ENCODE results near the gene SCART1. TPM values are rescaled to one million over a fixed set of nuclear protein-coding genes. Genes with fewer than 3 reads are reported as not detected.
"Not testable (repeated sequence)": the region's sequence is repeated elsewhere in the genome, so short reads cannot be mapped to it uniquely, and the experiment has no call there.

The SCART1 gene
- total RNA-seq, 1 donor from 2014 or later: 1.3 TPM

DNA sequence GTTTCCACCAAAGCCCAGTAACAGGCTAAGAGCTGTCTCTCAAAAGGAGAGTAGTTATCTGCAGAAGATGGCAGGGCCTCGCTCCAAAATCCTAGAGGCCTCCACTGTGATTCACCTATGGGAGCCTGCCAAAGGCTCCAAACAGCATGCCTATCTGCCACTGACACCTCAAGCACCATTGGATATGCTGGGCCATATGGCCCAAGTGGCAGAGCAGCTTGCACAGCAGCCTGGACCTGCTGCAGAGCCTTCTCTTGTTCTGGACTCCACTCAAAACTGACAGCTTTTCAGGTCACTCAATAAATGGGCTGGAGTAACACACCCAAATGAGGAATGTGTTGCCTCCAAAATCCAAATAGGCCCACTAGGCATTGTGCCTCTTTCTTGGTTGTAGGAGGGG lies 45.4 kb downstream of the SCART1 start:
- H3K27me3 Mint-ChIP-seq (ENCODE audit: low read depth); DNase-seq (ENCODE audit: low spot score); H3K9me3 Mint-ChIP-seq; H3K4me3 Mint-ChIP-seq (ENCODE audit: low read depth); intact Hi-C loops (cut with micrococcal nuclease); H3K27ac Mint-ChIP-seq; H3K36me3 Mint-ChIP-seq (ENCODE audit: low read depth); H3K4me1 Mint-ChIP-seq (ENCODE audit: low read depth): not testable (repeated sequence)

DNA sequence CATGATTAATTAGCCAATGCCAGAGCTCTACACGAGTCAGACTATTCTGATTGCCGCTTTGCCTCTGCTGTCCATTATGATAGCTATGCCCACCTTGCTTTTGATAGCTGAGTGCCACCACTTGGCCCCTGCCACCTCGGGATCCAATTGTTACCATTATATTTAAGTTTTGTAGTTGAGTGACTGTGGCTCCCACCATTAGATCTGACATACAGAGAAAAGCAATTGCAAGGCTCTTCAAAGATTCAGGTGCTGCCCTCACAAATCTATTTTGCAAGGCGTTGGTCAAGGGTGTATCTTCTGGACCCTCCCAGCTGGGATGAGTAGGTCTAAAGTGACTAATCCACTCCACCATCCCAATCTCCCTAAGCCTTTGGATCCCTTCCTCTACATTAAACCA lies 47.2 kb downstream of the SCART1 start:
- H3K27me3 Mint-ChIP-seq (ENCODE audit: low read depth); H3K27ac Mint-ChIP-seq; H3K36me3 Mint-ChIP-seq (ENCODE audit: low read depth); DNase-seq (ENCODE audit: low spot score); H3K4me1 Mint-ChIP-seq (ENCODE audit: low read depth); H3K9me3 Mint-ChIP-seq; H3K4me3 Mint-ChIP-seq (ENCODE audit: low read depth); intact Hi-C loops (cut with micrococcal nuclease): not testable (repeated sequence)

DNA sequence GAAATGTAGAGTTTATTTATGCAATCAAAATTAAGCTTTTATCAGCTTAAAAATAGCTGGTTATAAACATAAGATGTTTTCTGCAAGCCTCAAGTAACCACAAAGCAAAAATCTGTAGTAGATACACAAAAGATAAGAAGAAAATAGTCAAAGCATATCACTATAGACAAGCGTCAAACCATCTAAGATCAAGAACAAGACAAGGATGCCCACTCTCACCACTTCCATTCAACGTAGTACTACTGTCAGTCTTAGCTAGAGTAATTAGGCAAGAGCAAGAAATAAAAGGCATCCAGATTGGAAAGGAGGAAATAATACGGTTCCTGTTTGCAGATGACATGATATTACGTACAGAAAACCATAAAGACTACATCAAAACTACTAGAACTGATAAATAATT lies 56.0 kb downstream of the SCART1 start:
- intact Hi-C loops (cut with micrococcal nuclease): no loop called here
- no peak overlapping the region for H3K27ac Mint-ChIP-seq
- peaks cover 44% of the 10 kb centered on the region for H3K27me3 Mint-ChIP-seq (ENCODE audit: low read depth)
- no peaks in the 10 kb centered on the region for H3K4me1 Mint-ChIP-seq (ENCODE audit: low read depth)
- peaks cover 8% of the 10 kb centered on the region for H3K9me3 Mint-ChIP-seq
- DNase-seq (ENCODE audit: low spot score): no peak
- no peak overlapping the region for H3K4me3 Mint-ChIP-seq (ENCODE audit: low read depth)
- no peaks in the 10 kb centered on the region for H3K36me3 Mint-ChIP-seq (ENCODE audit: low read depth)

DNA sequence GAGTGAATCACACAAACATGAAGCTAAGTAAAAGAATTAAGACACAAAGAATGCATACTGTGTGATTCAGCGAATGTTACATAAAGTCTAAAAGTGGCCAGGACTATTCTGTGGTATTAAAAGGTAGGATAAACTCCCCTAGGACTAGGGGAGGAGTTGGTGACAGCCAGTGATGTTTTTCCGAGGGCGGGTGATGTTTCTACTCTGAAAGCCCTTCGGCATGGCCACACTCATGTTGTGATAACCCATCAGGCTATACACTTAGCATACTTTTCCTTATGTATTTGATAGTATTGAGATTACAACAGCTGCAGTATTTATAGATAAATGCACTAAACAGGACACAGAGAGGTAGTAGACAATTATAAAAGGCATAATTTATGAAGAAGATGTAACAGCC lies 57.7 kb downstream of the SCART1 start:
- H3K9me3 Mint-ChIP-seq: peaks cover 8% of the 10 kb centered on the region
- no peak overlapping the region for H3K27ac Mint-ChIP-seq
- peaks cover 42% of the 10 kb centered on the region for H3K27me3 Mint-ChIP-seq (ENCODE audit: low read depth)
- no peak overlapping the region for H3K4me3 Mint-ChIP-seq (ENCODE audit: low read depth)
- no peak for DNase-seq (ENCODE audit: low spot score)
- no peaks in the 10 kb centered on the region for H3K36me3 Mint-ChIP-seq (ENCODE audit: low read depth)
- H3K4me1 Mint-ChIP-seq (ENCODE audit: low read depth): no peaks in the 10 kb centered on the region
- intact Hi-C loops (cut with micrococcal nuclease): no loop called here

DNA sequence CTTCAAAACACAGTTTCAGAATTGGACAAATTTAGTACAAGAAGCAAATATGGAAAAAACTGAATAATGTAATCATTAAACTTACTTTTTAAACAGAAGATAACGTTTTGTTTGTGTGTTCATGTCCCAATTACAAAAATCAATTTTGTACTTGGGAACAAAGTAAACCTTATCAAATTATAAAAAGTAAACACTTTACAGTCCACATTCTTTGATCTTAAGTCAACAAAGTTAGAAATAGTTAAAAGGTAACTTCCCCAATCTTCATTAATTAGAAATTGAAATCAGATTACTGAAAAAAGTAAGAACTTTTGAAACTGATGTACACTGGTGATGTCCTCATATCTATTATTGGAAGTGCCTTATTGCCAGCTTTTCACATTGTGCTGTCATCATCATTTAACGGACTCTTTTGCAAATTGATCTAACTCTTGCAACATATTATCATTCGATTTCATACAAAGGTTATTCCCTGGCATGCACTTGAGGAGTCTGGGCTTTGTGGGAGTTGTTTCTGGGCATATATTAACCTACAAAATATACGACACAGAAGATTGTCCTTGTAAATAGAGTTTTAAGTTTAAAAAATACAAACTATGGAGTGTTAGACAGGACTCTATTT lies 58.3 kb downstream of the SCART1 start:
- Mint-ChIP-seq H3K9me3 (peaks cover 8% of the 10 kb centered on the region), H3K4me1 (ENCODE audit: low read depth) (no peaks in the 10 kb centered on the region), H3K4me3 (ENCODE audit: low read depth) (no peak overlapping the region), H3K27ac (no peak overlapping the region), H3K36me3 (ENCODE audit: low read depth) (no peaks in the 10 kb centered on the region), H3K27me3 (ENCODE audit: low read depth) (peaks cover 46% of the 10 kb centered on the region)
- intact Hi-C loops (cut with micrococcal nuclease): no loop called here
- no peak for DNase-seq (ENCODE audit: low spot score)

DNA sequence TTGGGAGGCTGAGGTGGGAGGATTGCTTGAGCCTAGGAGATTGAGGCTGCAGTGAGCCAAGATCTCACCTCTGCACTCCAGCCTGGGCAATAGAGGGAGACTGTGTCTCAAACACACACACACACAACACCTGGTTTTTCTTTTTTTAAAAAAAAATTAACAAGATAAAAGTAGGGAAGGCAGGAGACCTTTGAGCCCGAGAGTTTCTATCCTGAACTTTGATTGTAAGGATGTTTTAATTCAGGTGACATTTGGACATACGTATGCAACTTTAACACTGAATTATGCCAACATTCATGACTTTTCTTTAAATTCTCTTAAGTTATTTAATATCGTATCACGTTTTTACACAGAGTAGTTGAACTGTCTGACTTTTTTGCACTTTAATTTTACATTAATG lies 61.7 kb downstream of the SCART1 start:
- Mint-ChIP-seq H3K36me3 (ENCODE audit: low read depth) (no peaks in the 10 kb centered on the region), H3K9me3 (no peaks in the 10 kb centered on the region), H3K4me1 (ENCODE audit: low read depth) (peaks cover 9% of the 10 kb centered on the region), H3K4me3 (ENCODE audit: low read depth) (no peak overlapping the region), H3K27me3 (ENCODE audit: low read depth) (peaks cover 43% of the 10 kb centered on the region), H3K27ac (no peak overlapping the region)
- intact Hi-C loops (cut with micrococcal nuclease): no loop called here
- no peak for DNase-seq (ENCODE audit: low spot score)

DNA sequence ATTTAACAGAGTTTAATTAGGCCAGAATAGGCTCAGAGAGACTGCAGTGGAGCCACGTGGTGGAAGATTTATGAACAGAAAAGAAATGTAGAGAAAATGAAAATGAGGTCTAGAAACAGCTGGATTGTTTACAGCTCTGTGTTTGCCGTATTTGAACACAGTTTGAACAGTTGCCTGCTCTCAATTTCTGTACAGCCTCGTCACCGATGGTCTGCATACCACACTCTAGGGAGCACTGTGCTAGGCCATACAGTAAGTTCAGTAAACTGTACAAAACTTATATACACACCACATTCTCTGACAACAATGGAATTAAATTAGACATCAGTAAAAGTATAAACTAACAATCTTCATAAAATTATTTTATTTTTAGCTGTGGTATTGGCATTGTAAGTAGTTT lies 62.3 kb downstream of the SCART1 start:
- no peak for DNase-seq (ENCODE audit: low spot score)
- intact Hi-C loops (cut with micrococcal nuclease): no loop called here
- no peak overlapping the region for H3K4me3 Mint-ChIP-seq (ENCODE audit: low read depth)
- no peaks in the 10 kb centered on the region for H3K9me3 Mint-ChIP-seq
- H3K36me3 Mint-ChIP-seq (ENCODE audit: low read depth): no peaks in the 10 kb centered on the region
- peaks cover 43% of the 10 kb centered on the region for H3K27me3 Mint-ChIP-seq (ENCODE audit: low read depth)
- no peak overlapping the region for H3K27ac Mint-ChIP-seq
- H3K4me1 Mint-ChIP-seq (ENCODE audit: low read depth): peaks cover 14% of the 10 kb centered on the region

DNA sequence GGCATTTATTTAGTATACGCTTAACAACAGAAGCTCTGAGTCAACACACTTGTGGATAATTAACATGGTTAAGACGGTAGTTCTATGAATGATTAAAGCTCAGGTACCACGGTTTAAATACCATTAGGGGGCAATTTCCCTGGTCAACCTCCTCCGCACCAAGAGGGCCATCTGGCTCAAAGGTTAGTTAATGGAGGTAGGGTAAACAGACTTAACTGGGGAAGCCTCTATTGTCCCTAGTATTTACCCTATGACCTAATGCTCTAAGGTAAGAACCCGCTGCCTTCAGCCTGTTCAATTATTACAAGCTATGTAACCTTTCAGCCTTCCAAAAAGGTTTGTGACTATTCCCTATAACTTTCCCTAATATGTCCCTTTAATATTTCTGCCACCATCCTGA lies 64.8 kb downstream of the SCART1 start:
- H3K4me1 Mint-ChIP-seq (ENCODE audit: low read depth): peaks cover 14% of the 10 kb centered on the region
- H3K36me3 Mint-ChIP-seq (ENCODE audit: low read depth); H3K9me3 Mint-ChIP-seq; intact Hi-C loops (cut with micrococcal nuclease); DNase-seq (ENCODE audit: low spot score); H3K4me3 Mint-ChIP-seq (ENCODE audit: low read depth); H3K27ac Mint-ChIP-seq: not testable (repeated sequence)
- H3K27me3 Mint-ChIP-seq (ENCODE audit: low read depth): peaks cover 39% of the 10 kb centered on the region

Other genes with a start within 250 kb of the SCART1 start
- gene UTF1, start 223.7 kb upstream of the SCART1 start, total RNA-seq: 0.16 and 0.28 TPM in 2 replicates
- gene VENTX, start 216.1 kb upstream of the SCART1 start, total RNA-seq: 0.07 TPM in 1 of 2 replicates, not detected in the other
- gene ADAM8, start 177.1 kb upstream of the SCART1 start, total RNA-seq: 214 and 220 TPM in 2 replicates
- gene TUBGCP2, start 145.1 kb upstream of the SCART1 start, total RNA-seq: 60.4 and 64.7 TPM in 2 replicates
- 88.4 and 89.7 TPM in 2 replicates for gene ZNF511, start 145.0 kb upstream of the SCART1 start, total RNA-seq
- gene CALY, start 117.0 kb upstream of the SCART1 start, total RNA-seq: not detected in 2 replicates
- not detected in 2 replicates for gene PRAP1, start 106.6 kb upstream of the SCART1 start, total RNA-seq
- gene FUOM, start 95.9 kb upstream of the SCART1 start, total RNA-seq: 44.0 and 45.7 TPM in 2 replicates
- gene ECHS1, start 80.6 kb upstream of the SCART1 start, total RNA-seq: 74.2 and 74.8 TPM in 2 replicates
- 11.9 and 13.2 TPM in 2 replicates for gene PAOX, start 74.7 kb upstream of the SCART1 start, total RNA-seq
- gene MTG1, start 59.8 kb upstream of the SCART1 start, total RNA-seq: 67.6 and 69.0 TPM in 2 replicates
- not detected in 2 replicates for gene SPRN, start 29.3 kb upstream of the SCART1 start, total RNA-seq
- 0.16 TPM in 1 of 2 replicates, not detected in the other for gene CYP2E1, start 73.4 kb downstream of the SCART1 start, total RNA-seq
- 0.23 and 0.62 TPM in 2 replicates for gene SYCE1, start 111.6 kb downstream of the SCART1 start, total RNA-seq
- not detected in 2 replicates for gene FRG2B, start 172.8 kb downstream of the SCART1 start, total RNA-seq

Data from activated T-helper 2 cell treated with anti-CD3 and anti-CD28 coated beads, Interferon-gamma antibody, Interleukin-2, Interleukin-4, amounts not matched to agents 10 μg/mL and 5 μg/mL and 100 μg/mL, durations not matched to agents 14 hours and 24 hours and 36 hours (primary cell).